Stimulated activated naive CD8-positive, alpha-beta T cell treated with anti-CD3 and anti-CD28 coated beads, Interleukin-15, Interleukin-2, amounts not matched to agents 100 U/mL and 50 U/mL, for 24 hours (primary cell): ENCODE results near the gene TGFB1I1.
"Not testable (repeated sequence)": the region's sequence is repeated elsewhere in the genome, so short reads cannot be mapped to it uniquely, and the experiment has no call there.

Experiments used
- ATAC-seq: fragments of 150-1000 bp; cut with Tn5 transposase; one replicate; pipeline ENCODE4 v1.10.0; 2021
- DNase-seq: peaks from one replicate; pipeline ENCODE4 v3.0.0; 2021

Gene TGFB1I1

DNA sequence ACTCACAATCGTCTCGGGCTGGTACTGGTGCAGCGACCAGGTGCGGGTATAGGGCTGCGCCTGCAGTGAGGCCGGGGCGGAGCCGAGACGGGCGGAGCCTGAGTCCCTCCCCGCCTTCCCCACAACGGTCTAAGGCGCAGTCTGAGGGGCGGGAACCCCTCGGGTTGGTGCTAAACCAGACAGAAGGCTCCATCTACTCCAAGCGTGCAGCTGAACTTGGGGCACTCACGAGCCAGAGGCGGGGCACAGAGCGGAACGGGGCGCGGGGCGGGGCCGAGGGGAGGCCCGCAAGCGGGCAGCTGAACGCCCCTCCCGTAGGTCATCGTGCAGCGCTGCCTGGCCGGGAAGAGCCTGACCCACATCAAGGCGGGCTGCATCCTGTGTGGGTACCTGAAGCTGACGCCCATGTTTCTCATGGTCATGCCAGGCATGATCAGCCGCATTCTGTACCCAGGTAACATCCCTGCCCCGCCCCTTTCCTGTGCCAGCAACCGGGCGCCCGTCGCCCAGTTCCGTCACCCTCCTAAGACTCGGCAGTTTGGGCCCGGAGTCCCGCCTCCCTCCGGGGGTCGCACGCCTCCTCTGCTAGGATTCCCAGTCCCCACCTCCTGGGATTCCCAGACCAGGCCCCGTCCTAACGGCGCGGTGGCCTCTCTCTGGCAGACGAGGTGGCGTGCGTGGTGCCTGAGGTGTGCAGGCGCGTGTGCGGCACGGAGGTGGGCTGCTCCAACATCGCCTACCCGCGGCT is 15.9 kb downstream of the TGFB1I1 start:
- DNase-seq (peak; percentile 65), ATAC-seq (peak; percentile 87)

DNA sequence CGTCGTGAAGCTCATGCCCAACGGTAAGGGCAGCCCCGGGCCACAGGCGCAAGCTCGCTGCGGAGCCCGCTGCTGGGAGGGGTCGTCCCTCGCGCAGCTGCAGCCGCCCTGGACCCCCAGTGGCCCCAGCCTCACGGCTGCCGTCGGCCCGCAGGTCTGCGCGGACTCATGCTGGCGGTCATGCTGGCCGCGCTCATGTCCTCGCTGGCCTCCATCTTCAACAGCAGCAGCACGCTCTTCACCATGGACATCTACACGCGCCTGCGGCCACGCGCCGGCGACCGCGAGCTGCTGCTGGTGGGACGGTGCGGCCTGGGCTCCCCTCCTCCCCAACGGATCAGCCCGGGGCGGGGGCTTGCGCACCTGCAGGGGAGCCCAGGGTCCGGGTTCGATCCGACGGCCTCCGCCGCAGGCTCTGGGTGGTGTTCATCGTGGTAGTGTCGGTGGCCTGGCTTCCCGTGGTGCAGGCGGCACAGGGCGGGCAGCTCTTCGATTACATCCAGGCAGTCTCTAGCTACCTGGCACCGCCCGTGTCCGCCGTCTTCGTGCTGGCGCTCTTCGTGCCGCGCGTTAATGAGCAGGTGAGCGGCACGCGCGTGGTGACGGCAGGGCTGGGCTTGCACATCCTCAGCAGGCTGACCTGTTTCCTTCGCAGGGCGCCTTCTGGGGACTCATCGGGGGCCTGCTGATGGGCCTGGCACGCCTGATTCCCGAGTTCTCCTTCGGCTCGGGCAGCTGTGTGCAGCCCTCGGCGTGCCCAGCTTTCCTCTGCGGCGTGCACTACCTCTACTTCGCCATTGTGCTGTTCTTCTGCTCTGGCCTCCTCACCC is 16.7 kb downstream of the TGFB1I1 start:
- no peak for DNase-seq
- ATAC-seq, result no peak

DNA sequence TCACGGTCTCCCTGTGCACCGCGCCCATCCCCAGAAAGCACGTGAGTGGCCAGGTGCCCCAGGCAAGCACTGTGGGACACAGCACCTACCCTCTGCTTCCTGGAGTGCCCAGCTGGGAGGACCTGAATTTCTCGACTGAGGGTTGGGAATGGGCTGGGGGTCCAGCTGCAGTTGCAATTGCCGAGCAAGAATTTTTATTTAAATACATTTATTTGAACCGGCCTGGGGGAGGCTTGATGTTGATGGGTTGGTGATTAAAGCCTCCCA is 17.3 kb downstream of the TGFB1I1 start:
- no peak for ATAC-seq
- no peak for DNase-seq

DNA sequence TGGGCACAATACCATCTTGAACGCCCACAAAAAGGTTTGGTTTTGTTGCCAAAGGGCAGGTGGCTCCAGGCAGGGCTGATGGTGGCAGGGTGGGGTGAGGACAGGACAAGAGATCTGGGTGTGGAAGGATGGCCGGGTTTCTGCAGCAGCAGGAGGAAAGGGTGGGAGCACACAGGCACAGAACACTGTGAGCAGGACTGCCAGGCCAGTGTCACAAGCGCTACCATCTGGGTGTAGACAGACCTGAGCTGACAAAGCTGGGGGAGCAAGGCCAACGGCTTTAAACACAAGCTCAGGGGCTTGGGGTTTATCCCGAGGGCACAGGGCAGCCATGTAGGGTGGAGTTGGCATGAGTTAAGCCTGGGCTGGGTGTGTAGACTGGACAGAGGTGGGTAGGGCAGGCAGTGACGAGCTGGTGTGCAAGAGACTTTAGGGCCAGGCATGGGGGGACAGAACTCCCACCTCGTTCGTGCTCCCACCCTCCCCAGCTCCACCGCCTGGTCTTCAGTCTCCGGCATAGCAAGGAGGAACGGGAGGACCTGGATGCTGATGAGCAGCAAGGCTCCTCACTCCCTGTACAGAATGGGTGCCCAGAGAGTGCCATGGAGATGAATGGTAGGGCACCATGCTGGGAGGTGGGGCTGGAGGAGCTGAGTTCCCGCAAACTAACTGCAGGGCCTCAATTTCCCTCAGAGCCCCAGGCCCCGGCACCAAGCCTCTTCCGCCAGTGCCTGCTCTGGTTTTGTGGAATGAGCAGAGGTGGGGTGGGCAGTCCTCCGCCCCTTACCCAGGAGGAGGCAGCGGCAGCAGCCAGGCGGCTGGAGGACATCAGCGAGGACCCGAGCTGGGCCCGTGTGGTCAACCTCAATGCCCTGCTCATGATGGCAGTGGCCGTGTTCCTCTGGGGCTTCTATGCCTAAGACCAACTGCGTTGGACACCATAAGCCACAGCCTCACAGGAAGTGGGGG is 17.9 kb downstream of the TGFB1I1 start:
- ATAC-seq, result no peak
- DNase-seq, result no peak

DNA sequence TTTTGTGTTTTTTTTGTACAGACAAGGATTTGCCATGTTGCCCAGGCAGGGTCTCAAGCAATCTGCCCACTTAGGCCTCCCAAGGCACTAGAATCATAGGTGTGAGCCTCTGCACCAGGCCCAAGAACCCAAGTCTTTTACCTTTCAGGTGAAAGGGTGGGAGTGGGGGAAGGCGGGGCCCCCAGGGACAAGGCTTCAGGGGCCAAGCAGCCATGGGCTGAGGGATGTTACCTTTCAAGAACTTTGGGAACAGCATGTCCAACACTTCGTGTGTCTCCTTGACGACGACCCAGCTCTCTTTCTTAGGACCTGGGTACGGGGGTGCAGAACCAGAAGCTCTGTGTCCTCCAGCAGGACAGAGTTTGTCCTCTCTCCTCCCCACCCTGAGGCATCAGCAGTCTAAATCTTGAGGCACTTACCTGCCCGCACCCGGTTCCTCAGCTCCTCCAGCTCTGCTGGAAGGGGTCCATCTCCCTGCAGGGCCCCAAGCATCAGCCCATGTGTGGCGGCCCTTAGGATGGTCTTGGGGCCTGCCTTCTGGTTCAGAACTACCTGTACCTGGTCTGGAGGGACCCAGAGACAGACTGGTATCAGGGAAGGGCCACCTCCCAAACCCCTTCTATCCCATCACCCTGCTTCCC is 19.9 kb downstream of the TGFB1I1 start:
- ATAC-seq, result no peak
- DNase-seq, result no peak

DNA sequence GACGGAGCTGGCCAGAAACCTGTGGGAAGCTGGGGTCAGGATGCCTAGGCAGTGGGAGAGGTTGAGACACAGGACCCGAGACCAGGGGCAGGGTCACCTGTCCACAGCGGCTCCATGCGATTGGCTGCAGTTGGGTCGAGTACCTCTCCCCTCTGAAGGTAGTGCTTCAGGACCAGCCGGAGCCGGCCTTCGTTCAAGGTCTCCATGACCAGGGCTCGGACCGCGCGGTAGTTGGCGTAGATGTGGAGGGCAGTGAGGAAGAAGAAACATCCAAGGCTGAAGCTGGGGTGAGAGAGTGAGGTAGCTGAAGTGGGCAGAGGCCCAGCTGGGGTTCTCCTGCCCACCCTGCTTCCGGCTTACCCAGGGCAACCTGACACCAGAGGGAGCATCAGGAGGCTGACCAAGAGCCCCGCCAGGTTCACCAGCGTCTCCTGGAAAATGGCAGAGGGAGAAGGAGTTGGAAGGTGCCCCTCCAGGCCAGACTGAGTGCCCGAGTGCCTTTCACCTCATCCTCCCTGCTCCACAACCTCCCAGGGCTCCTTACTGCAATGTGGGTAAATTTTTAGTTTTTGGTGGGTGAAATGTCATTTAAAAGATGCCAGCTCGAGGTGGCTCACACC is 21.7 kb downstream of the TGFB1I1 start:
- no peak for DNase-seq
- ATAC-seq, result no peak

DNA sequence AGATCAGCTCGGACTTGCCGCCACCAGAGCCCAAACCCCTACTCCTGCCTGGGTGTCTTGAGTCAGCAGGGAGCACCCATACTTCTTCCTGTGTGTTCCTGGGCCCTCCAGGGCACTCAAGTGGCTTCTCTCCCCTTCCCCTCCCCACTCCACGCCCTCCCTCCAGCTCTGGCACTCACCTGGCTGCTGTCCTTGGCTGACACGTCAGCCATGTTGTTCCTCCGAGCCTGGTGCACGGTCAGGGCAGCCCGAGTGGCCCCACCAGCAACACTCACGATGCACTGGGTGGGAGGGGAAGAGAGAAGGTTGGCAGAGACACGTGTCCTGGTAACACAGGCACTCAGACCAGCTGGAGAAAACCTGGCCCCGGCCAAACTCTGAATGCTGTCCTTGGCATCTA is 24.7 kb downstream of the TGFB1I1 start:
- no peak for DNase-seq
- ATAC-seq, result no peak

DNA sequence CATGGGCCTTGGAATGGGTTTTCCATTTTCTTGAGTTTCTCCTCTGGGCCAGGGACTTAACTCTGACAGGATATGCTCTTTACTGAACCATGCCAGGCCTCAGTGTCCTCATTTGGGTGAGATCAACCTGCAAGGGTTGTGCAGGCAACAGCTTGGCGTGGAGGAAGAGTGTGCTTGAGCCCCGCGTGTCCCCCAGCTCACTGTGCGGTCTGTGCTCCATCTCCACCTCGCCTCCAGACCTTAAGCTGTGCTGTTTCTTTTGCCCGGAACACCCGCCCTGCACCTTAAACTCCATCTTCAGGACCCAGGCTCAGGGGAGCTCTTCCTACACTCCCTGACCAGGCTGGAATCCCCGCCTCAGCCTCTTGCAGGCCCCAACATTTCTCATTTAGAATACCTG is 26.5 kb downstream of the TGFB1I1 start:
- DNase-seq, result no peak
- no peak for ATAC-seq

DNA sequence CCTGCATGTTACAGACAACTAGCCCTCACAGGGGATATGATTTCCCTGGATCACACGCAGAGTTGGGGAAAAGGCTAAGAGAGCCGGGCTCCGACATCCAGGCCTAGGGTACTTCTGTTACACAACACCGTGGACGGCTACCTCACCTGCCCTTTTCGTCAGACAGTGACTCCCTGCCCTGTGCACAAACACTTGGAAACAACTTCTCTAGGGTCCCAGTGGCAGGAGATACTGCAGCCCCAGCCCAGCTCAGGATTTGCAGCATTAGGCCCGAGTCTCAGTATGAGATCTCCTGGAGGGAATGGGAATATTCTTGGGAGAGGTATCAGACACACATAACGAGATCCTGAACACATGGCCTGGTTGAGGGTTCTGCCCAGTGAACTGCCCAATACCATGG is 28.0 kb downstream of the TGFB1I1 start:
- DNase-seq (no peak), ATAC-seq (no peak)

DNA sequence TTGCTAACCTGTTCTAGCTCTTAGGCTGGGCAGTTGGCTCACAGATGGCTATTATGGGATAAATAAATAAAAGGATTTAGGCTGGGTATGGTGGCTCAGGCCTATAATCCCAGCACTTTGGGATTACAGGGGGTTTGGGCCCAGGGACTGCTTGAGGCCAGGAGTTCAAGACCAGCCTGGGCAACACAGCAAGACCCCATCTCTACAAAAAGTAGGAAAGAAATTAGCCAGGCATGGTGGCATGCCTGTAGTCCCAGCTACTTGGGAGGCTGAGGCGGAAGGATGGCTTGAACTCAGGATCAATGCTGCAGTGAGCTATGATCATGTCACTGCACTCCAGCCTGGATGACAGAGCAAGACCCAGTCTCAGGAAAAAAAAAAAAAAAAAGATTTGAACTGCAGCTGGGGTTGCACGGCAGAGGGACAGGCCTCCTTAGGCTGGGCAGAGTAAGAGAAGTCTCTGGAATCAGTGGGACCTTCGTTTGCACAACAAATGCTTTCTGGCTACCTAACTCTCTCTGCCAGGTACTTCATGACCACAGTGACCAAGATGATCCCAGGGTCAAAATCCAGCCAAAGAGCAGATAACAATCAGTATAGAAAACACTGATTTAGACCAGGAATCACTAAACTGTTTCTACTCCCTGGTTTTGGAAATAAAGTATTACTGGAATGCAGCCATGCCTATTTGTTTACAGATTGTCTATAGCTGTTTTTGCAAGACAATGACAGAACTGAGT is 29.4 kb downstream of the TGFB1I1 start:
- no peak for DNase-seq

DNA sequence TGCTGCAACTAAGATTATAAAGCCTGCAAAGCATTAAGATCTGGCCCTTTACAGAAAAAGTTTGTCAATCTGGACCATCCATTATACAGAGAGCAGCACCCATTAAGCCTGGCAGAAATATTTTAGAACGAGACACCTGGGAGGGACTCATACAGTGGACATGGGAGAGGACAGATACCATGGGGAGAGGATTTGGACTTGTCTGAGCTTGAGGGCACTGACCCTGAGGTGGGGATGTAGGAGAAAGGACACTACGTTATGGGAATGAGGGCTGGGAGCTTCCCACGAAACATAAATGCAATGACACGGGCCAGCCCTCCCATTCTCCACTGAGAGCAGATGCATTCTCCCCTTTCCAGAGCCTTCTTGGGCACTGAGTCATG is 30.0 kb downstream of the TGFB1I1 start:
- no peak for ATAC-seq
- DNase-seq, result no peak

More for the DNA sequence above, 29.4 kb downstream of the TGFB1I1 start:
- ATAC-seq, result no peak

DNA sequence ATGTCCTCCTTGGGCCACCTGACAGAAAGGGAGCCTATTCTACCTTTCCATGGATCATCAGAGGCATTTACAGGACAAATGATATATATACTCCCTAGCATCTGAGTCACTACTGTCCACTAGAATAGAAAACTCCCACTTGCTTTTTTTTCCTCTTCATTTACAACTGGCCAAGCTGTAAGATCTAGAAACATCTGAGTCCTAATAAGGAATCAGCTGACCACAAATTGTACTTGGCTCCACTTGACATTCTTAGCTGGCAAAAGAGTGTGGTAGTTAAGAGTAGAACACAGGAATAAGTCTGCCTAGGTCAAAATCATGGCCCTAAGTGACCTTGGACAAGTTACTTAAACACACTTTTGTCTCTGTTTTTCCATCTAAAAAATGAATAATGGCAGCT is 31.0 kb downstream of the TGFB1I1 start:
- DNase-seq (no peak), ATAC-seq (no peak)

DNA sequence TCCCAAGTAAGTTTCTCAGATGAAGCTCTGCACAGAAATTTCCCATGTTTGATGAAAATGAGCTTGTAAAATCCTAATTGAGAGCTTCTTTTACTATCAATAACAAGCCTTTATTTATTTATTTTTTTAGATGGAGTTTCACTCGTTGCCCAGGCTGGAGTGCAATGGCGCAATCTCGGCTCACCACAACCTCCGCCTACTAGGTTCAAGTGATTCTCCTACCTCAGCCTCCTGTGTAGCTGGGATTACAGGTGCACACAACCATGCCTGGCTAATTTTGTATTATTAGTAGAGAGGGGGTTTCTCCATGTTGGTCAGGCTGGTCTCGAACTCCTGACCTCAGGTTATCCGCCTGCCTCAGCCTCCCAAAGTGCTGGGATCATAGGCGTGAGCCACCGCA is 31.6 kb downstream of the TGFB1I1 start:
- not testable (repeated sequence) for DNase-seq, ATAC-seq

DNA sequence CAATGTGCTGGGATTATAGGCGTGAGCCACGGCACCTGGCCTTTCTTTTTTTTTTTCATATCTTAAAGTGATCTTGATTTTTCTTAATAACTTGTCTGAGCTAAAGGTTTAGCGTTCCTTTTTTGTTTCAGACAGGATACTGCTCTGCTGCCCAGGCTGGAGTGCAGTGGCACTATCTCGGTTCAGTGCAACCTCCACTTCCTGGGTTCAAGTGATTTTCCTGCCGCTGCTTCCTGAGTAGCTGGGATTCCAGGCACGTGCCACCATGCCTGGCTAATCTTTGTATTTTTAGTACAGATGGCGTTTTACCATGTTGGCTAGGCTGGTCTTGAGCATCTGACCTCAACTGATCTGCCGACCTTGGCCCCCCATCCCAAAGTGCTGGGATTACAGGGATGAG is 32.2 kb downstream of the TGFB1I1 start:
- ATAC-seq (no peak), DNase-seq (no peak)

DNA sequence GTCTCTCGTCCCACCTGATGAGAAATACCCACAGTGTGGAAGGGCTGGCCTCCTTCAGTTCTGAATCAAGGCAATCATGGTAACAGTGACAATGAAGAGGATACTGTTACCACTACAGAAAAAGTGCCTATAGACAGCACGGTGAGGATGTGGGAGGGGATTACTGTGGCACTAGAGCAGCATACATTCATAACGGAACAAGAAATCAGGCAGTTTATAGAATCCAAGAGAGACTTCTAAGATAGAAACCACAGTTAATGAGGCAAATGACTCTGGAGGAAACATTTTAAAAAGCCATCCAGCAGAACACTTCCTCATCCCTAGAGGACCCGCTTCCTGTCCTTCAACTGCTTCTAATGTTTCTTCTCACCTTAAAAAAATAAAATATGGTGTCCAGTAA is 33.5 kb downstream of the TGFB1I1 start:
- peak; percentile 49 for ATAC-seq
- DNase-seq, result no peak

DNA sequence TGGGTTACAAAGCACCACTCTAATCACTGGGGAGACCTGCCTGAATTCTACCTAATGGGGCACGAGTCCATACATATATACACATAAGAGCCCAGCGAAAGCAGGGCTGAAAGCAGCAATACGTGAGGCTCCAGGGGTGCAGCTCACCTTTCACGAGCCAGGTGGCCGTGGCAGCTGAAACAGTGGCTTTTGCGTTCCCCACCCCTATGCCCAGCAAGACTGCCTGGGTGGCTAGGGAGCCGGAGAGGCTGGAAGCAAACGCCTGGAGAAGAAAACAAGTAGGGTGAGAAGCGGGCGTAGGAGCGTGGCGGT is 35.6 kb downstream of the TGFB1I1 start:
- DNase-seq (no peak), ATAC-seq (peak; percentile 4)

DNA sequence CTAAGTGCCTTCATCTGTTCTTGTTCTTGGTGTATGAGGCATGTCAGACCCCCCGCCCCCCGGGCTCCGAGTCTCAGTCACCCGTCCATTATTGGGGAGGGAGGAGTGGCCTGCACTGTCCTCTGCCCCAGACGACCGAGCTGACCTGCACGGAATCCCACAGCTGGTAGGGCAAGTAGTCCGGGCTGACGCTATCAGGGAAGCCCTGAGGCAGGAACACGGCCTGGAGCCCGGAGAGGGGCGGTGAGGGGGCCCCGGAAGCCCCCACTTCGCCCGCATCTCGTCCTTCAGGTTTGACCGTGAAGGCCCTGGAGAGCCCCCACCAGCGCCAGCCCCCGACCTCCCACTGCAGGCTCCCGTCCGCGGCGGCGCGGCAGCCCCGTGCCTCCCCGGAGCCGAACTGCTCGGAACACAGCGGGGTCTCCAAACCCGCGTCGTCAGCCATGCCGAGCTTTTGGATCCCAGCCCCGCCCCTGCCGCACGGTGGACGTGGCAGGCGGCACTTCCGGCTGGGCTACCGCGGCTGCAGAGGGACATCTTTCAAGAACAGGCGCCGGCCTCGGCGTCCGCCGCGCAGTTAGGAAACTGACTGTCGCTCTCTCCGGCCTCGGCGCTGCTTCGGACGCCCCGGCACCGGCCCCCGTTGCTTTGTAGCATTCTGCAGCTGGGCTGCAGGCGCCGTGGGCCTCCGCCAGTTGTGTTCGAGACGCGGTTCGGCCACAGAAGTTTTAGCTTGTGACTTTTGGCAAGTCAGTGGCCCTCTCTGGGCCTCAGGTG is 36.2 kb downstream of the TGFB1I1 start, which contains the start of gene RUSF1:
RUSF1 (minus strand) TSS at position 463 of the 777 bp plus-strand sequence; CDS start at position 445, 18 bp downstream.
- DNase-seq (peak; percentile 90), ATAC-seq (peak; percentile 91)

DNA sequence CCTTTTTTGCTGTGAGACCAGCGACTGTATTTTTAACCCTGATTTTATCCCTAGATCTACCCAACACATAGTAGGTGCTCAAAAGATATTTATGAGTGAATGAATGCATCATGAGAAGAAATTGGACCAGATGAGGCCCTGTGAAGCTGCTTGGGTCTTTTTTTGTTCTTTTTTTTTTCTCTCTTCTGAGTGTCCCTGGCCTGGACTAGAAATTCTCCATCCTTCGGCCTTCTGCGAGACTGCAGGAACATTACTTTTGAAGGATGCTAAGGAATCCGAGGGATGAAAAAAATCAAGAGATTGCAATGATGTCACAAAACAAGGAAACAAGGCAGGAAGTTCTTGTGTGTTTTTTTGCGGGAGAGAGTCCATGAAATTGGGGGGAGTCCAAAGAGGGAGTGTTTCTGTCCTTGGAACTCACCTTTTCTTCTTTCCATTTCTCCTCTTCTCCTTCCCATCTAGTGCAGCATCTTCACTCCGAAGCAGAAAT is 36.8 kb downstream of the TGFB1I1 start:
- DNase-seq (no peak), ATAC-seq (no peak)

DNA sequence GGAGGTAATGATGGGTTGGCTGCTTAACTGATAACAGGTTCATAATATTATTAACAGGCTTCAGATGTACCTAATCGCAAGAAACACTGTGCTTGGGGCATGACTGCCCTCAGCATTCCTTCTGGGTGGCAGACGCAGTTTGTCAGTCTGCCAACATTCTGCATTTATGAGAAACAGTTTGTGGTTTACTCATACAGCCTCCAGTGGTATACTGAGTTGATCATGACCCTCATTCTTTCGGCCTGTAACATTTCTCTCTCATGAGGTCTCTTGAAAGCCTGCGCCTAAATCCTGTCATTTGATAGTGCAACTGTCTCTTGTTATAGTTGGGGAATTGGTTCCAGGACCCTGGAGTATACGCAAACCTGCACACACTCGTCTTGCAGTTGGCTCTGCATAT is 41.2 kb downstream of the TGFB1I1 start:
- no peak for ATAC-seq
- DNase-seq, result no peak

DNA sequence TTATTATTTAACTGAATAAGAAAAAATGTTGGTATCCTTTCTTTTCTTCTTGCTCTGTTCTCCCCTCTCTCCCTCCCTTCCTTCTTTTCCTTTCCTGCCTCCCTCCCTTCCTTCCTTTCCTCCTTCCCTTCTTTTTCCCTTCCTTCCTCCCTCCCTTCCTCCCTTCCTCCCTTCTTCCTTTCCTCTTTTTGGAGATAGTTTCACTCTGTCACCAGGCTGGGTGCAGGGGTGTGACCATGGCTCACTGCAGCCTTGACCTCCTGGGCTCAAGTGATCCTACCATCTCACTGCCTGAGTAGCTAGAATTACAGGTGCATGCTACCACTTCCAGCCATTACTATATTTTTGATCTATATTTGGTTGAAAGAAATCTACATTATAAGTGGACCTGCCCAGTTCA is 41.9 kb downstream of the TGFB1I1 start:
- no peak for DNase-seq
- ATAC-seq, result no peak
